Activated CD8-positive, alpha-beta memory T cell treated with anti-CD3 and anti-CD28 coated beads, Interleukin-2, amount 10 ng/mL, durations not matched to agents 7 days and 5 days (primary cell): ENCODE measurements around the gene NSMF. TPM values are rescaled to one million over a fixed set of nuclear protein-coding genes. Genes with fewer than 3 reads are reported as not detected.

Experiments used
- ATAC-seq: fragments of 150-1000 bp; cut with Tn5 transposase; one replicate; pipeline ENCODE4 v1.10.0; 2021; ENCODE audit warnings: moderate library complexity
- CTCF ChIA-PET: fragments of 350-600 bp; sonication (Branson Sonifier 250); formaldehyde crosslinking; loops from one replicate; lab custom pipeline; 2021; ENCODE audit warnings: antibody characterized with exemption; lab: Charles Lee
- DNase-seq: peaks from one replicate; pipeline ENCODE4 v3.0.0-alpha.2; 2020
- H3K27ac Mint-ChIP-seq: one replicate; pipeline ENCODE4 v1.8.0; 2021; ENCODE audit warnings: mild to moderate bottlenecking, mixed read lengths
- H3K27me3 Mint-ChIP-seq: one replicate; pipeline ENCODE4 v1.8.0; 2021; ENCODE audit warnings: mixed read lengths
- H3K36me3 Mint-ChIP-seq: one replicate; pipeline ENCODE4 v1.8.0; 2021; ENCODE audit warnings: mild to moderate bottlenecking, mixed read lengths
- H3K4me1 Mint-ChIP-seq: one replicate; pipeline ENCODE4 v1.8.0; 2021; ENCODE audit warnings: mixed read lengths
- H3K4me3 Mint-ChIP-seq: one replicate; pipeline ENCODE4 v1.8.0; 2021; ENCODE audit warnings: mild to moderate bottlenecking, moderate library complexity, mixed read lengths
- H3K9me3 Mint-ChIP-seq: one replicate; pipeline ENCODE4 v1.8.0; 2022; ENCODE audit warnings: low read depth, mixed read lengths
- total RNA-seq, 2 experiments: library from RNA; stranded (reverse); gene quantifications; one replicate each; pipeline ENCODE4 v1.2.3, GENCODE V29; 2021

Gene NSMF
- total RNA-seq, 2 experiments from 2014 or later, result 35.8 to 42.1 TPM

DNA sequence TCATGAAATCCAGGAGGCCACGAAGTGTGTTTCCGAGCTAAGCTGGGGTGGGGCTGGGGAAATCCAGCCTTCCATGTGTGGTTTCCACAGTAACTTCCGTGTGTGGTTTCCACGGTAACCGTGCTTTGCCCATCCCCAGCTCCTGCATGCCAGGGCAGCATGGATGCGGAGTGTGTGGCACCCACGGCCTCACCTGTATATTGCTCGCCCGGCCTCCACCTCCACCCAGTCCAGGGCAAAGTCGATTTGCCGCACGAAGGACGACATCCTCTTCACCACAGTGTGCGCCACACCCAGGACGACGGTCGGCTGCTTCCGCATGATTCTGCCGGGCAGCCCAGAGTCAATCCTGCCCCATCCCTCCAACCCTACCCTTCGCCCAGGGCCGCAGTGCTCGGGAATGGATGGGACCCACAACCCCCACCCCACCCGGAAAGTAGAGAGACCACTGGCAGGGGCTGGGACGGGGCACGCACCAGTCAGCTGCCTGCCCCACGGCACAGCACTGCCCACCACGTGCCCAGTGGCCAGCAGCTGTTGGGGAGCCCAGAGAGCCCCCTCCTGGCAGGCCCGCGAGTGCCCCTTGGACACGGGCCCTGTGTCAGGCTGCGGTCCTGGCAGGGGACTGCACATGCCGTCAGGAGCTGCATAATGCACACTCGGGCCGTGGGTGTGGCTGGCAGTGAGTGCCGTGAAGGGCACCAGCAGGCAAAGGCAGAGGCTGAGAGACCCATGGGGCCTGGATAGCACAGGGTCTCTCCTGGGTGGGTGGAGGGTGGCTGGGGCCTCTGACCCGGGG is 39.0 kb upstream of the NSMF start:
- Mint-ChIP-seq H3K36me3 (peaks cover 5% of the 10 kb centered on the region), H3K4me3 (no peak overlapping the region), H3K4me1 (peaks cover 4% of the 10 kb centered on the region), H3K27me3 (no peaks in the 10 kb centered on the region), H3K27ac (no peak overlapping the region), H3K9me3 (peaks cover 2% of the 10 kb centered on the region)
- CTCF ChIA-PET, result no interaction called here
- DNase-seq, result no peak
- no peak for ATAC-seq

DNA sequence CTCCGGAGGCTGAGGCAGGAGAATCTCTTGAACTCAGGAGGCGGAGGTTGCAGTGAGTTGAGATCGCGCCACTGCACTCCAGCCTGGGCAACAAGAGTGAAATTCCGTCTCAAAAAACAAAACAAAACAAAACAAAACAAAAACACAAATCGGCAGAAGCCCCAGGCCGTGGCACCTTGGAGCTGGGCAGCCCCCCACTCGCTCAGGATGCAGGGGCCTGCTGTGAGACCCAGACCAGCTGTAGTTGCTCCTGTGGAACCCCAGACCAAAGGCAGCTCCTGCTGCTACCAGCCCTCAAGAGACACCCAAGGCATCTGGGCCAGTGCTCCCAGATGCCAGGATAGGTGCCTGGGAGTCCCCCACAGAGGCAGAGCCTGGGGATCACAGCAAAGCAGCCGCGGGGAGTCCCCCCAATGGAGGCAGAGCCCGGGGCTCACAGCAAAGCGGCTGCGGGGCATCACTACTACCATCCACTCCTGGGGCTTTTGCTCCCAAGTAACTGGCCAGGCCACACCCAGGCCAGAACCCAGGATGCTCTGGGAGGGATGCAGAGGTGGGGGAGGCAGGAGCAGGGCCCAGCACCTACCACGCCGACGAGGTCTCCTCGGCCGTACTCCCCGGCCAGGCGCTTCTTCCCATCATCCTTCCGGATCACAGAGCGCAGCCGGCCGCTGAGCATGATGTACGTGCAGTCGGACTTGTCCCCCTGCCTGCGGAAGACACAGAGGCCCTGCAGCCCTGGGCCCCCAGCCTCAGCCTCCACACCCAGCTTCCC is 37.7 kb upstream of the NSMF start:
- H3K27ac Mint-ChIP-seq, result no peak overlapping the region
- H3K4me1 Mint-ChIP-seq, result peaks cover 3% of the 10 kb centered on the region
- no peak overlapping the region for H3K4me3 Mint-ChIP-seq
- ATAC-seq (no peak), DNase-seq (no peak)
- CTCF ChIA-PET, result no interaction called here
- no peaks in the 10 kb centered on the region for H3K27me3 Mint-ChIP-seq
- no peaks in the 10 kb centered on the region for H3K36me3 Mint-ChIP-seq
- no peaks in the 10 kb centered on the region for H3K9me3 Mint-ChIP-seq

DNA sequence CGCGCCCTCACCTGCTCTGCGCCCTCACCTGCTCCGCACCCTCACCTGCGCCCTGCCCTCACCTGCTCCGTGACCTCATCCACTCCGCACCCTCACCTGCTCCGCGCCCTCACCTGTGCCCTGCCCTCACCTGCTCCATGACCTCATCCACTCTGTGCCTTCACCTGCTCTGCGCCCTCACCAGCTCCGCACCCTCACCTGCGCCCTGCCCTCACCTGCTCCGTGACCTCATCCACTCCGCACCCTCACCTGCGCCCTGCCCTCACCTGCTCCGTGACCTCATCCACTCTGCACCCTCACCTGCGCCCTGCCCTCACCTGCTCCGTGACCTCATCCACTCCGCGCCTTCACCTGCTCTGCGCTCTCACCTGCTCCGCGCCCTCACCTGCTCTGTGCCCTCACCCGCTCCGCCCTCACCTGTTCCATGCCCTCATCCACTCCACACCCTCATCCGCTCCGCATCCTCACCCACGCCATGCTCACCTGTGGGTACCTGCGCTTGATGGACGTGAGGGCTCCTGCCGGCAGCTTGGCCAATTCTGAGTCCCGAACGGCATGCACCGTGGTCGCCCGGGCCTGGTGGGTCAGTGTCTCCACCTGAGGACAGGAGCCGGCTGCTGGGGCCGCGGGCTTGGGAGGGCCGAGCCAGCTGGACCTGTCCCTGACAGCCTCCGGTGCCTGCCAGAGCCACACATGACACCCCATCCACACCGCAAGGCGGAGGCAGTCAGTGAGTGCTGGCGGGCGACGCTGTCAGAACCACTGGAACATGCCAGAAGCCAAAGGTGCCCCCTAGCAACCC is 35.6 kb upstream of the NSMF start:
- CTCF ChIA-PET, result no interaction called here
- Mint-ChIP-seq H3K36me3 (no peaks in the 10 kb centered on the region), H3K4me3 (no peak overlapping the region), H3K27ac (no peak overlapping the region), H3K27me3 (no peaks in the 10 kb centered on the region), H3K9me3 (no peaks in the 10 kb centered on the region), H3K4me1 (peaks cover 14% of the 10 kb centered on the region)
- no peak for DNase-seq
- ATAC-seq, result no peak

DNA sequence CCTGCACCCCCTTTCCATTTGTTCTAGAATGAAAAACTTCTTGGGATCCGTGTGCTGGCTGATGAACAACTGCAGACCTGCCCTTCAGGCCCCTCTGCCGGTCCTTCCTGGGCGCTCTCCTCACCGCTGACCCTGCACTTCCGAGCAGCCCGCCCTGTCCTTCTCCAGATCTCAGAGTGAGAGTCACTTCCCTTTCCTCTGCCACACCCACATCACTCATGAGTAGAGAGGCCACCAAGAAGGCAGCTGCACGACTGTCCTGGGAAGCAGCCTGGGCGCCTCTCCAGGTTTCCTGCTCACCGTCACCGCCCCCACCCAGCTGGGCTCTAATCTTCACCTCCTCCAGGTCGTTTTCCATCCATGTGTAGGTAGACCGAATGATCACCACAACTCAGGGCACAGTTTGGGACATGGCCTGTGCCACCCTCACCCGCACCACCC is 35.0 kb upstream of the NSMF start:
- no peak overlapping the region for H3K27ac Mint-ChIP-seq
- H3K4me1 Mint-ChIP-seq, result peaks cover 14% of the 10 kb centered on the region
- no peak for ATAC-seq

DNA sequence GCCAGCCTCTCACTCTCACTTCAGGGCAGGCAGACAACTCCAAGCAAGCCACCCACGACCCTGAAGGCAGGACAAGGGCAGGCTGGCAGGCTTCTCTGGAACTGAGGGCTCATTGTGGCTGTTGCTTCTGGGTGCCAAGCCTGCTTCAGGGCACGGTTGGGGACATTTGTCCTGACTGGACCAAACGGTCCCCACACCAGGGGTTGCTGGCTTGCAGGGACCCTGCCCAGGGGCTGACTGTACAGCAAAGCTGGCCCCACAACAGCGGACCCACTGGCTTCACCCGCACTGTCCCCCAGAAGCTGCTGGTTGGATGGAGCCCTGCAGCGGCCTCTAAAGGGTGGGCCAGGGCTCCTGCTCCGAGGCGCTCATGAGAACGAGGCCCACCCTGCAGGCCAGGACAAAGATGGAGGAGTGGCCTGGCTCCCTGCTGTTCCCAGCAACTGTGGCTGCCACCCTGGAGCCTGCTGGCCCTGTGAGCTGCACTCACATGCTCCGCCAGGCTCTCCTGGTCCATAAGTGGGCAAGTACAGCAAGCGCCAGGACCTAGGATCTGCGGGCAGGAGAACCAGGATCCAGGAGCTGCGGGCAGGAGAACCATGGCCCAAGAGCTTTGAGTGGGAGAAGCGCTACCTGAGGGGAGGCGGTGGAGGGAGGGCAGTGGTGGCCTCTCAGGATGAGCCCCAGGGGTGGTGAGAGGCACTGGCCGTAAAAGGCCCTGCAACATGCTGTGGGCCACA is 34.4 kb upstream of the NSMF start:
- H3K27ac Mint-ChIP-seq, result no peak overlapping the region
- DNase-seq (no peak), ATAC-seq (no peak)
- peaks cover 6% of the 10 kb centered on the region for H3K27me3 Mint-ChIP-seq
- H3K4me3 Mint-ChIP-seq, result no peak overlapping the region
- H3K9me3 Mint-ChIP-seq, result no peaks in the 10 kb centered on the region
- H3K36me3 Mint-ChIP-seq, result no peaks in the 10 kb centered on the region
- H3K4me1 Mint-ChIP-seq, result peaks cover 14% of the 10 kb centered on the region
- CTCF ChIA-PET, result no interaction called here

More for the DNA sequence above, 35.0 kb upstream of the NSMF start:
- Mint-ChIP-seq H3K4me3 (no peak overlapping the region), H3K9me3 (no peaks in the 10 kb centered on the region), H3K36me3 (no peaks in the 10 kb centered on the region), H3K27me3 (peaks cover 4% of the 10 kb centered on the region)
- CTCF ChIA-PET, result no interaction called here
- no peak for DNase-seq

DNA sequence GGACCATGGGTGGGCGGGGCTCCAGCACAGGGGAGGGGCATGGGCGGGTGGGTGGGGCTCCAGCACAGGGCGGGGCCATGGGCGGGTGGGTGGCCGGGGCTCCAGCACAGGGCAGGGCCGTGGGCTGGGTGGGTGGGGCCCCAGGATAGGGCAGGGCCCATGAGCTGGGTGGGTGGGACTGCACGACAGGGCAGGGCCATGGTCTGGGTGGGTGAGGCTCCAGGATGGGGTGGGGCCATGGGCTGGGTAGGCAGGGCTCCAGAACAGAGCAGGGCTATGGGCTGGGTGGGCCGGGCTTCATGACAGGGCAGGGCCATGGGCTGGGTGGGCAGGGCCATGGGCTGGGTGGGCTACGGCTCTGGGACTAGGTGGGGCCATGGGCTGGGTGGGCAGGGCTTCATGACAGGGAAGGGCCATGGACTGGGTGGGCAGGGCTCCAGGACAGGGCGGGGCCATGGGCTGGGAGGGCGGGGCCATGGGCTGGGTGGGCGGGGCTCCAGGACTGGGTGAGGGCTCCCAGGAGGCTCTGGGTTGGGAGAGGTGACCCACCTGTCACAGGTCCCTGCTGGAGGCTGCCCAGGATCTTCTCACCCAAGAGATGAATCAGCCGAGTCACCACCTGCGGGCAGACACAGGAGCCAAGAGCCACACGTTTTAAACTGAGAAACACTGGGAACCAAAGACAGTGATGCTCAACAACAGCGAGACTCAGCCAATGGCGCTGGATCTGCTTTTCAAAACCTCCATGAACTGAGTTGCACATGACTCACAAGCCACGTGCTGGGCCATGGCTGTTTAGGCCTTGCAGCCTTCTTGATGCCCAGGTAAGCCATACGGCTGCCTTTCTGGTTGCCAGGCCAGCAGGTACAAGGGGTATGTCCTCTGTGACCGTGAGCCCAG is 33.6 kb upstream of the NSMF start:
- CTCF ChIA-PET, result no interaction called here
- H3K36me3 Mint-ChIP-seq, result no peaks in the 10 kb centered on the region
- no peaks in the 10 kb centered on the region for H3K9me3 Mint-ChIP-seq
- no peak overlapping the region for H3K4me3 Mint-ChIP-seq
- H3K4me1 Mint-ChIP-seq, result peaks cover 14% of the 10 kb centered on the region
- peaks cover 7% of the 10 kb centered on the region for H3K27me3 Mint-ChIP-seq
- no peak overlapping the region for H3K27ac Mint-ChIP-seq
- DNase-seq (no peak), ATAC-seq (peak; percentile 77)

DNA sequence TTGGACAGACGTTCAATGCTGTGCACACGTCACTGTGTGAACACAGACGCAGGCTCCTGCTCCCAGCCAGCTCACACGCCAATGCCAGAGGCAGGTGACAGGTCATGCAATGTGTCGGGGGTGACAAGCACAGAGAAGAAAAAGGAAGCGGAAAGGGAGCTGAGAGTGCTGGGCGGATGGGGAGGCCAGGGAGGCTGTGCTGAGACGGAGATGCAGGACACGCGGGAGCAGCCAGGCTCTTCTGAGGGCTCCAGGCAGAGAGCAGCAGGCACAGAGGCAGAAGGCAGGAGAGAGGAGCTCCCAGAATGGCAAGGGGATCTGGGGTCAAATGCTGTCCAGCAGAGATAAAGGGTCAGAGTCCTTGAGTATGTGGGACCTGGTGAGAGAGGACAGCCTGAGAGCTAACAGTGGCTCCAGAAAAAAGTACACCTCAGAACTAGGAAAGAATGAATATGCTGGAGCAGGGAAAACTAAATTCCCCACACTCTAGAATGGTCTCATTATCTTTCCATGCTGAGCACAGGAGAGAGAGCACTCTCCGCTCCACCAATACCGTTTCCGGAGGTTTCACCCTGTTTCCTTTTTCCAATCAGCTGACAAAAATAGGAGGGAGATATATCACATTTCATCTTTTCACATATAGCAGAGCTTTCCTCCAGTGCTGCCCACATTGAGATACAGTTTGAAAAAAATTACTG is 32.8 kb upstream of the NSMF start:
- Mint-ChIP-seq H3K4me1 (peaks cover 14% of the 10 kb centered on the region), H3K4me3 (no peak overlapping the region), H3K9me3 (no peaks in the 10 kb centered on the region), H3K27ac (no peak overlapping the region), H3K36me3 (no peaks in the 10 kb centered on the region), H3K27me3 (peaks cover 7% of the 10 kb centered on the region)
- CTCF ChIA-PET, result no interaction called here
- no peak for DNase-seq
- ATAC-seq, result no peak

DNA sequence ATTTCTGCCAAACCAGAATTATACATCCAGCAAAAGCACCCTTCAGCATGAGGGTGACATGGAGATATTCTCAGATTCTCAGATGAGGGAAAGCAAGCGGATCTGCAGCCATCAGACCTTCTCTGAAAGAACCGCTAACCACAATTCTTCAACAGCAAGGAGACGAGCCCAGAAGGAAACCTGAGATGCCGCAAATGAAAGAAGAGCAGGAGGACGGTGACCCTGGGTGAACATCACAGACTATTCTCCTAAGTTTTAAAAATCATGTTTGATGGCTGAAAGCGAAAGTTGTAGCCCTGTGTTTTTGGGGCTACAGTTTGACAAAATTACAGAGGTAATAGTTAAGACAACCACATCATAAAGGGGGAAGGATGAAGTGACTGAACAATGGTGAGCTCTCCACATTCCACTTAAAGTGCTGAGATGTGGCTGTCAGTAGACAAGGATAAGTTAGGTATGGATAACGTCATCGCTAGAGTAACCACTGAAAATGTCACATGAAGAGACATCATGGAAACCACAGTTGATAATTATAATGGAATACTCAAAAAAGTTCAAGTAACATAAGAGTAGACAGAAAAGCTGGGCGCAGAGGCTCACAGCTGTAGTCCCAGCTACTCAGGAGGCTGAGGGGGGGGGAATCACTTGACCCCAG is 31.5 kb upstream of the NSMF start:
- ATAC-seq, result no peak
- CTCF ChIA-PET, result no interaction called here
- H3K27ac Mint-ChIP-seq, result no peak overlapping the region
- DNase-seq, result no peak
- H3K4me3 Mint-ChIP-seq, result no peak overlapping the region
- H3K36me3 Mint-ChIP-seq, result no peaks in the 10 kb centered on the region
- no peaks in the 10 kb centered on the region for H3K9me3 Mint-ChIP-seq
- H3K4me1 Mint-ChIP-seq, result peaks cover 14% of the 10 kb centered on the region
- H3K27me3 Mint-ChIP-seq, result peaks cover 7% of the 10 kb centered on the region

- ATAC-seq, result no peak
- DNase-seq, result no peak
- Mint-ChIP-seq H3K36me3 (no peaks in the 10 kb centered on the region), H3K27ac (no peak overlapping the region), H3K4me3 (no peak overlapping the region), H3K27me3 (peaks cover 7% of the 10 kb centered on the region), H3K4me1 (peaks cover 11% of the 10 kb centered on the region), H3K9me3 (no peaks in the 10 kb centered on the region)
- CTCF ChIA-PET, result no interaction called here
These were observed 29.8 kb upstream of the NSMF start for GRCh38 chr9:137488906-137489305.

GRCh38 chr9:137488327-137488653 is 29.2 kb upstream of the NSMF start:
- Mint-ChIP-seq H3K4me1 (peaks cover 11% of the 10 kb centered on the region), H3K4me3 (no peak overlapping the region), H3K36me3 (no peaks in the 10 kb centered on the region), H3K27me3 (peaks cover 7% of the 10 kb centered on the region), H3K9me3 (no peaks in the 10 kb centered on the region), H3K27ac (no peak overlapping the region)
- ATAC-seq (no peak), DNase-seq (no peak)
- CTCF ChIA-PET, result interaction anchor here (1.2 to 2.4 kb wide), 2 partner anchors 20 to 47 kb away, joined by 3 to 5 read pairs; no protein-coding TSS in a partner anchor

DNA sequence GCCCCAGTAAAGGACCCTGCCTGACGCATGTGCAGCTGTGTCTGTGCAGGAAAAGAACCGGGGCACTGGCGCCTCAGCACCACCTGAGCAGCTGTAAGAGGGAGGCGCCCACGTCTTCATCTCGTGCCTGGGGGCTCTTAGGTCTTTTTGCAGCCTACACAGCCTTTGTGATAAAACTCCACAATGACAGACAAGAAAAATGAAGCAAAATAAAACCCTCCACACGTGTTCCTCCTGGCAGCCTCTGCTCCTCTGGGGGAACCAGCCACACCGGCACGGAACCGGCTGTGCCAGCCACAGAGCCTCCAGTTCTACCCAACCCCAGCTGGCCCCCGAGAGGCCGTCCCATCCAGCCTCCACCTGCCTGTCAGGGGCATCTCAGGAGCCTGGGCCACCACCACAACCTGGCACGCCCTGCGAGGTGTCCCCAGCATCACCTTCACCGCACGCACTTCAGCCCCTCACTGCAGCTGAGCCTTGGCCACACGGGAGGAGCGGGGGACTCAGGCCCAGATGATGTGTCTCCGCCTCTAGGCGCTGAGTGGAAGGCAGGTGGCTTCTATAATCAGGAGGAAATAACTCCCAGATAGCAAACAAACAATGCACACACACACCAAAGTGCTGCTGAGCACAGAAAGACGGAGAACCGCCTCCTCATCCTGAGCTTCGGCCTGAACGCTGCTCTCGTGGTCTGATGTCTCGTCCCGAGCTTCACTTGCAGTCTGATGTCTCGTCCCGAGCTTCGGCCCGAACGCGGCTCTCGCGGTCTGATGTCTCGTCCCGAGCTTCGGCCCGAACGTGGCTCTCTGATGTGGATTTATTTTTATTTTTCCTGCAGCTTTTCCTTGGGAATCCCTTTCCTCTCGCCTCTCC is 28.6 kb upstream of the NSMF start:
- Mint-ChIP-seq H3K9me3 (no peaks in the 10 kb centered on the region), H3K4me3 (no peak overlapping the region), H3K27ac (no peak overlapping the region), H3K4me1 (peaks cover 11% of the 10 kb centered on the region), H3K27me3 (peaks cover 7% of the 10 kb centered on the region), H3K36me3 (no peaks in the 10 kb centered on the region)
- no peak for ATAC-seq
- CTCF ChIA-PET, result interaction anchor here (1.2 to 2.4 kb wide), 3 partner anchors 21 to 47 kb away, joined by 3 to 5 read pairs (median 5); no protein-coding TSS in a partner anchor
- DNase-seq, result no peak
